Kidney (tissue), 14 donors: ENCODE measurements around the gene DVL2. TPM values are rescaled to one million over a fixed set of nuclear protein-coding genes. Genes with fewer than 3 reads are reported as not detected.

ENCODE experiments used
- DNase-seq, 5 donors: peaks; one replicate each; pipeline ENCODE4 v3.0.0-alpha.2; 2013 to 2020
- FAIRE-seq: peaks from 2 replicates; lab custom pipeline; 2012; peaks lifted over from hg19 to GRCh38; lab: Jason Lieb, UNC
- H3K27ac ChIP-seq, 2 donors: one replicate each; pipeline ENCODE4 v1.7.0; 2013; ENCODE audit warnings: low read depth in 2 of 2, low read length in 2 of 2, inconsistent platforms in 1 of 2
- H3K27me3 ChIP-seq: one replicate; pipeline ENCODE4 v1.7.1; 2013; ENCODE audit warnings: low read length, inconsistent platforms; ENCODE audit not compliant: control insufficient read depth, insufficient read depth
- H3K36me3 ChIP-seq, 3 donors: one replicate each; pipeline versions ENCODE4 v1.7.0 to v1.7.1; 2013; ENCODE audit warnings: low read length in 3 of 3, control low read depth in 1 of 3, inconsistent platforms in 1 of 3; ENCODE audit not compliant: insufficient read depth in 3 of 3, control insufficient read depth in 2 of 3
- H3K4me1 ChIP-seq, 3 donors: one replicate each; pipeline versions ENCODE4 v1.7.0 to v1.7.1; 2013; ENCODE audit warnings: low read length in 3 of 3, inconsistent platforms in 1 of 3, low read depth in 1 of 3; ENCODE audit not compliant: control insufficient read depth in 2 of 3, insufficient read depth in 2 of 3
- H3K4me3 ChIP-seq, 3 donors: one replicate each; pipeline versions ENCODE4 v1.7.0 to v1.8.1; 2013; ENCODE audit warnings: low read length in 3 of 3, control low read depth in 1 of 3, inconsistent platforms in 1 of 3
- H3K9ac ChIP-seq, 3 donors: one replicate each; pipeline versions ENCODE4 v1.7.0 to v1.7.1; 2013; ENCODE audit warnings: low read length in 3 of 3, control low read depth in 1 of 3, inconsistent platforms in 1 of 3
- H3K9me3 ChIP-seq, 3 donors: one replicate each; pipeline versions ENCODE4 v1.7.0 to v1.7.1; 2013; ENCODE audit warnings: low read length in 3 of 3, control low read depth in 1 of 3, inconsistent platforms in 1 of 3; ENCODE audit not compliant: control insufficient read depth in 2 of 3, insufficient read depth in 1 of 3
- intact Hi-C: fragments of 100-400 bp; cut with DNase I; formaldehyde crosslinking; loops from one replicate; pipeline ENCODE4 v1.11.1; 2022
- polyA plus RNA-seq: library from polyadenylated mRNA; stranded (reverse); fragments of 350-450 nt; fragmentation: Illumina TruSeq; extraction: RNeasy Lipid Tissue Mini Kit (QIAGEN cat#74804); gene quantifications from one replicate; pipeline ENCODE4 v1.2.3, GENCODE V29; 2014; ENCODE audit warnings: low read depth, low replicate concordance; ENCODE audit not compliant: insufficient read depth
- total RNA-seq: library from RNA; stranded (reverse); fragmentation: NEBNext Ultra II Directional; extraction: Animal tissue kit (Norgen Biotek cat#: 25700); gene quantifications from one replicate; pipeline ENCODE4 v1.2.1, GENCODE V29; 2021
- TF ChIP-seq, protein P1 (sequence below): IDR thresholded peaks from 3 replicates; pipeline ENCODE4 v1.5.1; 2012; ENCODE audit warnings: mild to moderate bottlenecking, moderate library complexity, borderline replicate concordance; ENCODE audit not compliant: insufficient read depth; ENCODE audit errors: extremely low read depth
- donor health status: control.
- donor health status: control.
- donor health status: control.
- donor health status: control.
- donor health status: control.
- donor health status: DM: yes; HTN: yes; CAD: no.
- donor health status: Normal renal cell carcinoma (clear cell type).

Gene DVL2
- total and polyA plus RNA-seq, 2 donors from 2014 or later, result 18.0 to 35.8 TPM

DNA sequence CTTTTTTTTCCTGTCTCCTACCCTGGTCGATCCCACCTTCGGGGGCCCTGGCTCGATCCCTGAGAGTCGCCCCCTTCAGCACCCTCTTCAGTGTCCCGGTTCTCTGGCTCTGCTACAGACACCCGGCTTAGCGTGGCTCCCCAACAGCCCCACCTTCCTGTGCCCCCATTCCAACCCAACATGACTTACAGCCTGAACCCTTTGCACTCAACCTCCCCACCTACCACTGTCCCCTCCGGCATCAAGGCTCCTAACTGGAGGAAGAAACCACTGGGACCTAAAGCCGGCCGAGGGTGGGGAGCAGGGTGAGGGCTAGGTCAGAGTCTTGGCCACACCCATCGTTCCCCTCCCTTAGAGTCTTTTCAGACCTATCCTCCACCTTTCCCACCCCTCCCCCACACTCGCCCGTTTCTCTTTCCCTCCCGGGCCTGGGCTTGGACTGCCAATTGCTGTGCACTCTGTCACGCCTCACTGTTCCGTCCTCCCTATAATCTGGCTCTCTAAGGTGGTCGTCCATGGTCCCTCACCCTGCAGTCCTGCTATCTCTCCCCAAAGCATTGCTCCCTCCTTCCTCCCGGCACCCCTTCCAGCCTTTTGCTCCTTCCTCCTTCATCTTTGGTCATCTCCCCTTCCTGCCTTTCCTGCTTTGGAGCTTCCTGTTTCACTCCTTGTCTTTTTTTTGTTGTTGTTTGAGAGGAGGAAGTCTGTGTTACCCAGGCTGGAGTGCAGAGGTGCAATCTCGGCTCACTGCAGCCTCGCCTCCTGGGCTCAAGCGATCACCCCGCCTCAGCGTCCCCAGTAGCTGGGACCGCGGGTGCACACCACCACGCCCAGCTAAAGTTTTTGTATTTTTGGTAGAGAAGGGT is 28.9 kb upstream of the DVL2 start:
- Histone ChIP-seq H3K4me1 (peaks cover 0 to 21% (median 3%) of the 10 kb centered on the region in 3 donors), H3K9me3 (no peaks in the 10 kb centered on the region), H3K36me3 (peaks cover 0 to 2% (median 0%) of the 10 kb centered on the region in 3 donors), H3K4me3 (peak overlapping the region; percentile 53 to 74 (median 72)), H3K9ac (peak overlapping the region; percentile 46 to 77 (median 49)), H3K27me3 (no peaks in the 10 kb centered on the region), H3K27ac (peak overlapping the region; percentile 88 to 89)
- DNase-seq (peak; percentile 78 to 91 (median 87)), FAIRE-seq (no peak)
- TF ChIP-seq, protein P1, sequence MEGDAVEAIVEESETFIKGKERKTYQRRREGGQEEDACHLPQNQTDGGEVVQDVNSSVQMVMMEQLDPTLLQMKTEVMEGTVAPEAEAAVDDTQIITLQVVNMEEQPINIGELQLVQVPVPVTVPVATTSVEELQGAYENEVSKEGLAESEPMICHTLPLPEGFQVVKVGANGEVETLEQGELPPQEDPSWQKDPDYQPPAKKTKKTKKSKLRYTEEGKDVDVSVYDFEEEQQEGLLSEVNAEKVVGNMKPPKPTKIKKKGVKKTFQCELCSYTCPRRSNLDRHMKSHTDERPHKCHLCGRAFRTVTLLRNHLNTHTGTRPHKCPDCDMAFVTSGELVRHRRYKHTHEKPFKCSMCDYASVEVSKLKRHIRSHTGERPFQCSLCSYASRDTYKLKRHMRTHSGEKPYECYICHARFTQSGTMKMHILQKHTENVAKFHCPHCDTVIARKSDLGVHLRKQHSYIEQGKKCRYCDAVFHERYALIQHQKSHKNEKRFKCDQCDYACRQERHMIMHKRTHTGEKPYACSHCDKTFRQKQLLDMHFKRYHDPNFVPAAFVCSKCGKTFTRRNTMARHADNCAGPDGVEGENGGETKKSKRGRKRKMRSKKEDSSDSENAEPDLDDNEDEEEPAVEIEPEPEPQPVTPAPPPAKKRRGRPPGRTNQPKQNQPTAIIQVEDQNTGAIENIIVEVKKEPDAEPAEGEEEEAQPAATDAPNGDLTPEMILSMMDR, result no peak
- intact Hi-C loops, result no loop called here

- DNase-seq (peak; percentile 86 to 97 (median 91)), FAIRE-seq (no peak)
- Histone ChIP-seq H3K9me3 (no peaks in the 10 kb centered on the region), H3K4me1 (peaks cover 0 to 21% (median 3%) of the 10 kb centered on the region in 3 donors), H3K36me3 (peaks cover 0 to 2% (median 2%) of the 10 kb centered on the region in 3 donors), H3K27me3 (no peaks in the 10 kb centered on the region), H3K9ac (peak within 1 kb of the TSS; percentile 46 to 96 (median 49)), H3K4me3 (peak within 1 kb of the TSS; percentile 68 to 74 (median 72)), H3K27ac (peak within 1 kb of the TSS; percentile 89)
- TF ChIP-seq, protein P1, result no peak
- intact Hi-C loops, result no loop called here
These were observed 28.0 kb upstream of the DVL2 start, which contains the start of gene CLDN7 for GRCh38 chr17:7262192-7262934. CLDN7 (minus strand) TSS chr17:7262478; CDS start chr17:7262043, 435 bp downstream.

DNA sequence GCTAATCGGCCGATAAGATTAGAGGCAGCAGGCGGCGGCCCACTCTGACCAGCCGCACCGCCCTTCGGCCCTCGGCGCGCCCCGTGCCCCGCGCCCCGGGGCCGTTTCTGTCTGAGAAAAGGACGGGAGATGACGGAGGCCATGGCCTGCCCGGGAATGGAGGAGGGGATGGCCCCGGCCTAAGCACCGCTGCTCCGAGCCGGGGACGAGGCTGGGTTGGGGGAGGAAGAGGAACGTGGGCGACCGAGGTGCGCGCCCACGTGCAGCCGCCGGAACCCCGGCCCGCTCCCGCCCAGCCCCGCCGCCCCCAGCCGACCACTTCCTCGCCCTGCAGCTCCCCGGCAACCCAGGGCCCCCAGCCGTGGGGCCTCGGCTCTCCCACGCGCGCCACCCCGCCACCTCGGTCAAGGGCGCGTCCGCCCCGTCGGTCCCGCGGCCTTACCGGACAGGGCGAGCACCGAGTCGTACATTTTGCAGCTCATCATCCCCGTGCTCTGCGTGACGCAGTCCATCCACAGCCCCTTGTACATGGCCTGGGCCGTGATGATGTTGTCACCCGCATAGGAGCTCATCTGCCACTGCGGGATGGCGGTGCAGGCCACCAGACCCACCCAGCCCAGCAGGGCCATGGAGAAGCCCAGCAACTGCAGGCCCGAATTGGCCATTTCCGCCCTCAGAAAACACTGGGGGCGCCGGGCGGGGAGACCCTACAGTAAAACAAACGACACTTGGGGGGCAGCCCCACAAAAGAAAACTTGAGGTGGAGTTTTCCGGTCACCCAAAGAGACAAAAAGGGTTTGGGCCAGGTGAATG is 27.3 kb upstream of the DVL2 start:
- Histone ChIP-seq H3K27me3 (no peaks in the 10 kb centered on the region), H3K36me3 (peaks cover 0 to 8% (median 4%) of the 10 kb centered on the region in 3 donors), H3K27ac (peak overlapping the region; percentile 89), H3K4me1 (peaks cover 0 to 21% (median 3%) of the 10 kb centered on the region in 3 donors), H3K9ac (peak overlapping the region; percentile 8 to 96 (median 20)), H3K4me3 (peak overlapping the region; percentile 57 to 74 (median 68)), H3K9me3 (no peaks in the 10 kb centered on the region)
- FAIRE-seq (no peak), DNase-seq (peak in 2 of 5 donors; percentile 26 to 66)
- intact Hi-C loops, result no loop called here
- TF ChIP-seq, protein P1, result no peak
